SK-N-SH treated with all-trans-retinoic acid at 6 μM for 48 hours (cell line): ENCODE results near the gene SPOCK1.

ENCODE experiments used
- ATAC-seq: fragments of 200-7000 bp; cut with Tn5 transposase; 3 replicates; pipeline ENCODE4 v1.9.1; 2020; ENCODE audit warnings: mild to moderate bottlenecking, moderate library complexity
- ARNTL ChIP-seq: fragments of 450-650 bp; formaldehyde crosslinking; IDR thresholded peaks from 2 replicates; pipeline ENCODE4 v1.5.0; 2020; ENCODE audit warnings: low read depth, mild to moderate bottlenecking, moderate library complexity, borderline replicate concordance
- BACH2 ChIP-seq: fragments of 250-450 bp; sonication (Bioruptor Pico); IDR thresholded peaks from 2 replicates; pipeline ENCODE4 v1.9.0; 2021; ENCODE audit warnings: mild to moderate bottlenecking, borderline replicate concordance
- CSDC2 ChIP-seq: fragments of 250-450 bp; sonication (Bioruptor Pico); IDR thresholded peaks from 2 replicates; pipeline ENCODE4 v1.5.0; 2020; ENCODE audit warnings: mild to moderate bottlenecking, moderate library complexity
- ESRRG ChIP-seq: fragments of 250-450 bp; sonication (Bioruptor Pico); IDR thresholded peaks from 2 replicates; pipeline ENCODE4 v1.6.1; 2021; ENCODE audit warnings: mild to moderate bottlenecking
- GLIS3 ChIP-seq: fragments of 250-450 bp; sonication (Bioruptor Pico); IDR thresholded peaks from 2 replicates; pipeline ENCODE4 v1.5.0; 2020; ENCODE audit warnings: mild to moderate bottlenecking, moderate library complexity
- ISL1 ChIP-seq: fragments of 250-450 bp; sonication (Bioruptor Pico); IDR thresholded peaks from 2 replicates; pipeline ENCODE4 v2.1.2; 2022; ENCODE audit warnings: mild to moderate bottlenecking, moderate library complexity
- OSR1 ChIP-seq: fragments of 250-450 bp; sonication (Bioruptor Pico); IDR thresholded peaks from 2 replicates; pipeline ENCODE4 v1.8.0; 2022; ENCODE audit warnings: moderate library complexity, mild to moderate bottlenecking, inconsistent platforms
- PATZ1 ChIP-seq: fragments of 250-450 bp; sonication (Bioruptor Pico); IDR thresholded peaks from 2 replicates; pipeline ENCODE4 v1.8.0; 2020; ENCODE audit warnings: mild to moderate bottlenecking, moderate library complexity, borderline replicate concordance
- PPARA ChIP-seq: fragments of 250-450 bp; sonication (Bioruptor Pico); IDR thresholded peaks from 2 replicates; pipeline ENCODE4 v1.5.0; 2020; ENCODE audit warnings: mild to moderate bottlenecking, borderline replicate concordance
- RARB ChIP-seq: fragments of 250-450 bp; sonication (Bioruptor Pico); IDR thresholded peaks from 2 replicates; pipeline ENCODE4 v1.8.0; 2021; ENCODE audit warnings: mild to moderate bottlenecking, moderate library complexity
- SNAI2 ChIP-seq: fragments of 250-450 bp; sonication (Bioruptor Pico); IDR thresholded peaks from 2 replicates; pipeline ENCODE4 v1.5.0; 2020; ENCODE audit warnings: mild to moderate bottlenecking, moderate library complexity
- TCF4 ChIP-seq: fragments of 250-450 bp; sonication (Bioruptor Pico); IDR thresholded peaks from 2 replicates; pipeline ENCODE4 v1.8.0; 2021; ENCODE audit warnings: mild to moderate bottlenecking, moderate library complexity, borderline replicate concordance
- TOX ChIP-seq: fragments of 250-450 bp; sonication (Bioruptor Pico); IDR thresholded peaks from 2 replicates; pipeline ENCODE4 v1.8.0; 2021; ENCODE audit warnings: mild to moderate bottlenecking, moderate library complexity, borderline replicate concordance
- TSHZ2 ChIP-seq: fragments of 250-450 bp; sonication (Bioruptor Pico); IDR thresholded peaks from 2 replicates; pipeline ENCODE4 v1.5.0; 2020; ENCODE audit warnings: mild to moderate bottlenecking, moderate library complexity
- ZC3H10 ChIP-seq: fragments of 250-450 bp; sonication (Bioruptor Pico); IDR thresholded peaks from 2 replicates; pipeline ENCODE4 v1.5.1; 2021; ENCODE audit warnings: mild to moderate bottlenecking, moderate library complexity
- ZFP3 ChIP-seq: fragments of 250-450 bp; sonication (Bioruptor Pico); IDR thresholded peaks from 2 replicates; pipeline ENCODE4 v1.5.0; 2020; ENCODE audit warnings: mild to moderate bottlenecking, moderate library complexity
- ZNF565 ChIP-seq: fragments of 450-650 bp; formaldehyde crosslinking; conservative IDR thresholded peaks from 2 replicates; pipeline ENCODE4 v1.5.0; 2020; ENCODE audit warnings: low read depth, mild to moderate bottlenecking, moderate library complexity
- ZNF8 ChIP-seq: fragments of 450-650 bp; formaldehyde crosslinking; IDR thresholded peaks from 2 replicates; pipeline ENCODE4 v1.5.0; 2020; ENCODE audit warnings: mild to moderate bottlenecking, moderate library complexity
- TF ChIP-seq, protein P1 (sequence below): fragments of 250-450 bp; sonication (Bioruptor Pico); IDR thresholded peaks from 2 replicates; pipeline ENCODE4 v1.8.0; 2021; ENCODE audit warnings: low read depth, mild to moderate bottlenecking, moderate library complexity, borderline replicate concordance
- TF ChIP-seq, protein P2 (sequence below): fragments of 250-450 bp; sonication (Bioruptor Pico); IDR thresholded peaks from 2 replicates; pipeline ENCODE4 v1.5.1; 2020; ENCODE audit warnings: low read depth, mild to moderate bottlenecking, moderate library complexity
- TF ChIP-seq, protein P3 (sequence below): fragments of 250-450 bp; sonication (Bioruptor Pico); IDR thresholded peaks from 2 replicates; pipeline ENCODE4 v1.5.1; 2021; ENCODE audit warnings: mild to moderate bottlenecking, moderate library complexity

The SPOCK1 gene

DNA sequence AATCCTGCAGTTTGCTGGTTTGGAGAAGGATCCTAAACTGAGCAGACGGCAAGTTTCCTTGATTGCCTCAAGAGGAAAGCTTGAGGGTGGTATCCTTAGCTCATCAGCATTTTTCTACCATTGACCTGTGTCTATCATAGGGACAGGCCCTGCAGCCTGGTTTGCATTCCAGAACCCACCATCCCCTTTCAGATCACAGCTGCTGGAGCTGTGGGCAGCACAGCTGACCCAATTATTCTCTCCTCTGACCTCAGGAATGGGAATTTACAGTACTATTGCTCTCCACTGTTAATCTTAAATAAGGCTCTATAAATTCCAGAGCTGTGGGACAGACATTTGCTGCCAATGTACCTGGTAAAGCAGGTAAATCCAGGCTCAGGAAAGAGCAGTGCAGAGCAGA lies 163.0 kb downstream of the SPOCK1 start:
- ATAC-seq = no peak
- no peak for TF ChIP-seq ISL1 (CRISPR knock-in tag)
- TF ChIP-seq ZNF565 (CRISPR knock-in tag) = no peak
- TF ChIP-seq CSDC2 (CRISPR knock-in tag) = no peak
- TF ChIP-seq TCF4 = no peak
- TF ChIP-seq TSHZ2 (CRISPR knock-in tag) = no peak
- no peak for TF ChIP-seq GLIS3 (CRISPR knock-in tag)
- TF ChIP-seq ZNF8 (CRISPR knock-in tag) = no peak
- TF ChIP-seq BACH2 (CRISPR knock-in tag) = no peak

- ATAC-seq = no peak
- TF ChIP-seq RARB (no peak), ZC3H10 (CRISPR knock-in tag) (no peak), BACH2 (CRISPR knock-in tag) (no peak), ZFP3 (CRISPR knock-in tag) (no peak)
Observed at GRCh38 chr5:137335493-137335892, 163.6 kb downstream of the SPOCK1 start.

DNA sequence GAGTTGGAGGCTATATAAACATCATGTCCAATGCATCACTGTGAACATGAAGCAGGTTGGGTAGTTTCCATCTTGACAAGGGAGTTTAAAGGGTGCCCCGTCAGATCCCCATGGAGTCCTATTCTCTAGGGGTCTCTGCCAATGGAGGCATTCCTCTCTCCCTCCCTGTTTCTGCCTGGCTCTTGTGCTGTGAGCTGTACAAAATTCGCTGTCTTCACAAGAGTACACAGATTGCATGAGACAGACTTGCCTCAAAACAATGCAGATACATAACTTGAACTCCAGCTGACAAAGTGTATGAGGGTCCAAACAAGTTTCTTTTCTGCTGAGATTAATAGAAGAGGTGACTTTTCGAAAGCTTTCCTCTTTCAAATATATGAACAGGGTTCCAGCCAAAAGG lies 165.2 kb downstream of the SPOCK1 start:
- ATAC-seq = no peak
- TF ChIP-seq CSDC2 (CRISPR knock-in tag) (no peak), GLIS3 (CRISPR knock-in tag) (no peak), ZNF565 (CRISPR knock-in tag) (no peak), PATZ1 (CRISPR knock-in tag) (no peak), ESRRG (no peak), TSHZ2 (CRISPR knock-in tag) (no peak), OSR1 (no peak), BACH2 (CRISPR knock-in tag) (no peak)
- TF ChIP-seq, protein P1, sequence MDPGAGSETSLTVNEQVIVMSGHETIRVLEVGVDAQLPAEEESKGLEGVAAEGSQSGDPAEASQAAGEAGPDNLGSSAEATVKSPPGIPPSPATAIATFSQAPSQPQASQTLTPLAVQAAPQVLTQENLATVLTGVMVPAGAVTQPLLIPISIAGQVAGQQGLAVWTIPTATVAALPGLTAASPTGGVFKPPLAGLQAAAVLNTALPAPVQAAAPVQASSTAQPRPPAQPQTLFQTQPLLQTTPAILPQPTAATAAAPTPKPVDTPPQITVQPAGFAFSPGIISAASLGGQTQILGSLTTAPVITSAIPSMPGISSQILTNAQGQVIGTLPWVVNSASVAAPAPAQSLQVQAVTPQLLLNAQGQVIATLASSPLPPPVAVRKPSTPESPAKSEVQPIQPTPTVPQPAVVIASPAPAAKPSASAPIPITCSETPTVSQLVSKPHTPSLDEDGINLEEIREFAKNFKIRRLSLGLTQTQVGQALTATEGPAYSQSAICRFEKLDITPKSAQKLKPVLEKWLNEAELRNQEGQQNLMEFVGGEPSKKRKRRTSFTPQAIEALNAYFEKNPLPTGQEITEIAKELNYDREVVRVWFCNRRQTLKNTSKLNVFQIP = no peak

DNA sequence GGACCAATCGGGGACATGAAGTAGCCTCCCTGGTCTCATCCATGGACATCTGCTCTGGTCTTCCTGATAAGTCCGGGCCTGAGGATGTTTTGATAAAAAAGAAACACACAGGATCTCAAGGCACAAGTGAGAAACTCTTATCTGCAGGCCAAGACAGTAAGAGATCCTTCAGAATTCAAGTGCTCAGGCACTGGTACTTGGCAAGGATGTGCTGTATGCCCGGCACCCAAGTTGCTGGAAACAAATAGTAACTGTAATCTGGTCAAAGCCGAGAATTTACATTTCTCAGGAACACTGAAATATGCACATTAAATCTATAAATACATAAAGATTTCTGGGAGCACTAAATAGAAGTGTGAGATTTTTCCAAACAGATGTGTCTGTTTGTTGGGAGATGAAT lies 165.7 kb downstream of the SPOCK1 start:
- TF ChIP-seq, protein P2, sequence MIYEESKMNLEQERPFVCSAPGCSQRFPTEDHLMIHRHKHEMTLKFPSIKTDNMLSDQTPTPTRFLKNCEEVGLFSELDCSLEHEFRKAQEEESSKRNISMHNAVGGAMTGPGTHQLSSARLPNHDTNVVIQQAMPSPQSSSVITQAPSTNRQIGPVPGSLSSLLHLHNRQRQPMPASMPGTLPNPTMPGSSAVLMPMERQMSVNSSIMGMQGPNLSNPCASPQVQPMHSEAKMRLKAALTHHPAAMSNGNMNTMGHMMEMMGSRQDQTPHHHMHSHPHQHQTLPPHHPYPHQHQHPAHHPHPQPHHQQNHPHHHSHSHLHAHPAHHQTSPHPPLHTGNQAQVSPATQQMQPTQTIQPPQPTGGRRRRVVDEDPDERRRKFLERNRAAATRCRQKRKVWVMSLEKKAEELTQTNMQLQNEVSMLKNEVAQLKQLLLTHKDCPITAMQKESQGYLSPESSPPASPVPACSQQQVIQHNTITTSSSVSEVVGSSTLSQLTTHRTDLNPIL (CRISPR knock-in tag) = no peak
- TF ChIP-seq GLIS3 (CRISPR knock-in tag) (no peak), CSDC2 (CRISPR knock-in tag) (no peak), OSR1 (no peak), TSHZ2 (CRISPR knock-in tag) (no peak), ZNF8 (CRISPR knock-in tag) (no peak), ESRRG (no peak), TCF4 (no peak), TOX (CRISPR knock-in tag) (no peak), ARNTL (CRISPR knock-in tag) (no peak), SNAI2 (CRISPR knock-in tag) (no peak), RARB (no peak), PPARA (CRISPR knock-in tag) (no peak), ZNF565 (CRISPR knock-in tag) (no peak), ZC3H10 (CRISPR knock-in tag) (no peak)
- TF ChIP-seq, protein P3, sequence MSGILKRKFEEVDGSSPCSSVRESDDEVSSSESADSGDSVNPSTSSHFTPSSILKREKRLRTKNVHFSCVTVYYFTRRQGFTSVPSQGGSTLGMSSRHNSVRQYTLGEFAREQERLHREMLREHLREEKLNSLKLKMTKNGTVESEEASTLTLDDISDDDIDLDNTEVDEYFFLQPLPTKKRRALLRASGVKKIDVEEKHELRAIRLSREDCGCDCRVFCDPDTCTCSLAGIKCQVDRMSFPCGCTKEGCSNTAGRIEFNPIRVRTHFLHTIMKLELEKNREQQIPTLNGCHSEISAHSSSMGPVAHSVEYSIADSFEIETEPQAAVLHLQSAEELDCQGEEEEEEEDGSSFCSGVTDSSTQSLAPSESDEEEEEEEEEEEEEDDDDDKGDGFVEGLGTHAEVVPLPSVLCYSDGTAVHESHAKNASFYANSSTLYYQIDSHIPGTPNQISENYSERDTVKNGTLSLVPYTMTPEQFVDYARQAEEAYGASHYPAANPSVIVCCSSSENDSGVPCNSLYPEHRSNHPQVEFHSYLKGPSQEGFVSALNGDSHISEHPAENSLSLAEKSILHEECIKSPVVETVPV (CRISPR knock-in tag) = no peak
- no peak for ATAC-seq
